CD8-positive, alpha-beta memory T cell (primary cell): ENCODE data around the gene GALNT11. TPM values are rescaled to one million over a fixed set of nuclear protein-coding genes. Genes with fewer than 3 reads are reported as not detected.
"Not testable (repeated sequence)": the region's sequence is repeated elsewhere in the genome, so short reads cannot be mapped to it uniquely, and the experiment has no call there.

Experiments used
- CTCF ChIA-PET: fragments of 350-600 bp; sonication (Branson Sonifier 250); formaldehyde crosslinking; loops from one replicate; lab custom pipeline; 2021; ENCODE audit warnings: antibody characterized with exemption; lab: Charles Lee
- POLR2A ChIA-PET: fragments of 350-600 bp; sonication (Branson Sonifier 250); formaldehyde crosslinking; loops from one replicate; lab custom pipeline; 2021; ENCODE audit warnings: antibody characterized with exemption; lab: Charles Lee
- DNase-seq, 5 donors: peaks; one replicate each; pipeline versions ENCODE4 v3.0.0 to v3.0.0-alpha.2; 2020 to 2022; ENCODE audit warnings: mixed read lengths in 1 of 5
- H3K27ac ChIP-seq: one replicate; pipeline ENCODE4 v1.7.0; 2013; ENCODE audit warnings: low read depth, mild to moderate bottlenecking, low read length, moderate library complexity
- H3K27me3 ChIP-seq: 2 replicates; pipeline ENCODE4 v1.7.0; 2013; ENCODE audit warnings: low read length, mild to moderate bottlenecking; ENCODE audit not compliant: insufficient read depth, poor library complexity, severe bottlenecking
- H3K36me3 ChIP-seq: 2 replicates; pipeline ENCODE4 v1.7.0; 2013; ENCODE audit warnings: mild to moderate bottlenecking, low read length, moderate library complexity; ENCODE audit not compliant: insufficient read depth
- H3K4me1 ChIP-seq: 2 replicates; pipeline ENCODE4 v1.7.0; 2013; ENCODE audit warnings: mild to moderate bottlenecking, low read length, moderate library complexity; ENCODE audit not compliant: insufficient read depth
- H3K4me3 ChIP-seq: 2 replicates; pipeline ENCODE4 v1.7.0; 2013; ENCODE audit warnings: mild to moderate bottlenecking, low read length
- H3K9me3 ChIP-seq: 2 replicates; pipeline ENCODE4 v1.7.0; 2013; ENCODE audit warnings: mild to moderate bottlenecking, low read length
- H3K27ac Mint-ChIP-seq, 8 donors: one replicate each; pipeline ENCODE4 v1.8.0; 2020 to 2021; ENCODE audit warnings: mixed read lengths in 8 of 8, mild to moderate bottlenecking in 6 of 8, inconsistent platforms in 3 of 8, moderate library complexity in 3 of 8
- H3K27me3 Mint-ChIP-seq, 2 donors: one replicate each; pipeline ENCODE4 v1.8.0; 2020 to 2021; ENCODE audit warnings: mixed read lengths in 2 of 2, mild to moderate bottlenecking in 1 of 2, moderate library complexity in 1 of 2
- H3K36me3 Mint-ChIP-seq, 3 donors: one replicate each; pipeline ENCODE4 v1.8.0; 2020 to 2021; ENCODE audit warnings: mixed read lengths in 3 of 3, inconsistent platforms in 1 of 3, mild to moderate bottlenecking in 1 of 3
- H3K4me1 Mint-ChIP-seq, 3 donors: one replicate each; pipeline ENCODE4 v1.8.0; 2020 to 2021; ENCODE audit warnings: mixed read lengths in 3 of 3, inconsistent platforms in 1 of 3, mild to moderate bottlenecking in 1 of 3
- H3K4me3 Mint-ChIP-seq, 7 donors: one replicate each; pipeline ENCODE4 v1.8.0; 2020 to 2021; ENCODE audit warnings: mixed read lengths in 7 of 7, mild to moderate bottlenecking in 6 of 7, moderate library complexity in 4 of 7, inconsistent platforms in 2 of 7
- H3K9me3 Mint-ChIP-seq, 5 donors: one replicate each; pipeline ENCODE4 v1.8.0; 2020 to 2022; ENCODE audit warnings: mixed read lengths in 5 of 5, mild to moderate bottlenecking in 3 of 5, moderate library complexity in 2 of 5, inconsistent platforms in 1 of 5
- polyA plus RNA-seq: library from polyadenylated mRNA; unstranded; fragments of 300-500 nt; fragmentation: Illumina TruSeq; gene quantifications from one replicate; pipeline ENCODE4 v1.2.3, GENCODE V29; 2021
- total RNA-seq, 2 experiments: library from RNA; stranded (reverse); gene quantifications; one replicate each; pipeline ENCODE4 v1.2.3, GENCODE V29; 2021

The GALNT11 gene
- total and polyA plus RNA-seq, 3 experiments from 2014 or later, result 20.3 to 65.3 (median 21.5) TPM

- Mint-ChIP-seq H3K9me3 (peaks cover 0 to 2% (median 0%) of the 10 kb centered on the region in 5 donors), H3K4me3 (no peak overlapping the region), H3K36me3 (no peaks in the 10 kb centered on the region), H3K27ac (no peak overlapping the region), H3K27me3 (peaks cover 2 to 17% of the 10 kb centered on the region in 2 donors), H3K4me1 (no peaks in the 10 kb centered on the region)
- Histone ChIP-seq H3K4me1 (no peaks in the 10 kb centered on the region), H3K9me3 (no peaks in the 10 kb centered on the region), H3K27me3 (no peaks in the 10 kb centered on the region), H3K27ac (no peak overlapping the region), H3K4me3 (no peak overlapping the region), H3K36me3 (no peaks in the 10 kb centered on the region)
- CTCF ChIA-PET, result no interaction called here
- no peak for DNase-seq
- POLR2A ChIA-PET, result no interaction called here
These were observed 9.9 kb upstream of the GALNT11 start for GRCh38 chr7:152015600-152015999.

GRCh38 chr7:152016947-152017346, 8.5 kb upstream of the GALNT11 start:
- Mint-ChIP-seq H3K27ac (no peak overlapping the region), H3K4me3 (no peak overlapping the region), H3K4me1 (no peaks in the 10 kb centered on the region), H3K27me3 (peaks cover 2 to 10% of the 10 kb centered on the region in 2 donors), H3K36me3 (no peaks in the 10 kb centered on the region), H3K9me3 (peaks cover 0 to 2% (median 0%) of the 10 kb centered on the region in 5 donors)
- POLR2A ChIA-PET, result interaction anchor here (1.0 kb wide), 1 partner anchor 9 kb away, joined by 3 read pairs; no protein-coding TSS in a partner anchor
- CTCF ChIA-PET, result no interaction called here
- Histone ChIP-seq H3K4me3 (no peak overlapping the region), H3K9me3 (no peaks in the 10 kb centered on the region), H3K4me1 (no peaks in the 10 kb centered on the region), H3K27ac (no peak overlapping the region), H3K36me3 (no peaks in the 10 kb centered on the region), H3K27me3 (no peaks in the 10 kb centered on the region)
- no peak for DNase-seq

- H3K4me3 Mint-ChIP-seq, H3K27ac ChIP-seq, H3K4me3 ChIP-seq, H3K27ac Mint-ChIP-seq, DNase-seq, H3K36me3 ChIP-seq, H3K4me1 ChIP-seq, H3K4me1 Mint-ChIP-seq, H3K27me3 ChIP-seq, H3K36me3 Mint-ChIP-seq, H3K9me3 Mint-ChIP-seq, CTCF ChIA-PET, H3K9me3 ChIP-seq, POLR2A ChIA-PET: not testable (repeated sequence)
- peaks cover 2 to 10% of the 10 kb centered on the region in 2 donors for H3K27me3 Mint-ChIP-seq
These were observed 7.8 kb upstream of the GALNT11 start for GRCh38 chr7:152017683-152018082.

GRCh38 chr7:152021740-152022139, 3.7 kb upstream of the GALNT11 start:
- H3K27ac Mint-ChIP-seq, H3K4me3 ChIP-seq, H3K27me3 ChIP-seq, H3K4me3 Mint-ChIP-seq, H3K27ac ChIP-seq, DNase-seq, H3K36me3 Mint-ChIP-seq, H3K36me3 ChIP-seq, CTCF ChIA-PET, POLR2A ChIA-PET, H3K9me3 Mint-ChIP-seq, H3K9me3 ChIP-seq, H3K27me3 Mint-ChIP-seq: not testable (repeated sequence)
- peaks cover 9 to 15% (median 14%) of the 10 kb centered on the region in 3 donors for H3K4me1 Mint-ChIP-seq
- H3K4me1 ChIP-seq, result peaks cover 13% of the 10 kb centered on the region

GRCh38 chr7:152025937-152026890, 740 bp downstream of the GALNT11 start:
- peak overlapping the region; percentile 50 to 96 (median 94) for H3K27ac Mint-ChIP-seq

GRCh38 chr7:152027491-152028365, 2.3 kb downstream of the GALNT11 start:
- Mint-ChIP-seq H3K36me3 (peaks cover 0 to 48% (median 4%) of the 10 kb centered on the region in 3 donors), H3K4me3 (peak overlapping the region; percentile 74 to 90 (median 81)), H3K27ac (peak overlapping the region; percentile 86 to 97 (median 95)), H3K4me1 (peaks cover 49 to 71% (median 62%) of the 10 kb centered on the region in 3 donors)
- CTCF ChIA-PET, result interaction anchor here (0.8 kb wide), 1 partner anchor 117 kb away, joined by 3 read pairs; no protein-coding TSS in a partner anchor
- H3K27me3 Mint-ChIP-seq, H3K9me3 ChIP-seq, H3K27me3 ChIP-seq, H3K9me3 Mint-ChIP-seq, H3K36me3 ChIP-seq: not testable (repeated sequence)
- peaks cover 30% of the 10 kb centered on the region for H3K4me1 ChIP-seq
- H3K4me3 ChIP-seq, result peak overlapping the region; percentile 7
- peak; percentile 23 to 80 (median 71) for DNase-seq
- H3K27ac ChIP-seq, result peak overlapping the region; percentile 18
- POLR2A ChIA-PET, result interaction anchor here (1.2 kb wide), 1 partner anchor 114 kb away, joined by 5 read pairs; no protein-coding TSS in a partner anchor

More at GRCh38 chr7:152025937-152026890, 740 bp downstream of the GALNT11 start:
- Mint-ChIP-seq H3K4me3 (peak overlapping the region; percentile 75 to 97 (median 85)), H3K27me3 (peaks cover 0 to 4% of the 10 kb centered on the region in 2 donors), H3K4me1 (peaks cover 46 to 58% (median 52%) of the 10 kb centered on the region in 3 donors), H3K36me3 (peaks cover 0 to 38% (median 4%) of the 10 kb centered on the region in 3 donors), H3K9me3 (peaks cover 0 to 3% (median 0%) of the 10 kb centered on the region in 5 donors)
- Histone ChIP-seq H3K27ac (peak overlapping the region; percentile 85), H3K27me3 (no peaks in the 10 kb centered on the region), H3K9me3 (no peaks in the 10 kb centered on the region), H3K36me3 (no peaks in the 10 kb centered on the region), H3K4me3 (peak overlapping the region; percentile 76), H3K4me1 (peaks cover 30% of the 10 kb centered on the region)
- CTCF ChIA-PET, result interaction anchor here (0.8 to 1.0 kb wide), 2 partner anchors 29 to 67 kb away, joined by 3 read pairs; no protein-coding TSS in a partner anchor
- POLR2A ChIA-PET, result interaction anchor here (0.6 kb wide), 1 partner anchor 10 kb away, joined by 3 read pairs; no protein-coding TSS in a partner anchor
- DNase-seq, result no peak

- H3K4me3 ChIP-seq, H3K9me3 Mint-ChIP-seq, CTCF ChIA-PET, POLR2A ChIA-PET, H3K9me3 ChIP-seq, DNase-seq, H3K27me3 Mint-ChIP-seq, H3K36me3 ChIP-seq, H3K27me3 ChIP-seq, H3K27ac ChIP-seq: not testable (repeated sequence)
- Mint-ChIP-seq H3K36me3 (peaks cover 7 to 63% (median 14%) of the 10 kb centered on the region in 3 donors), H3K4me3 (peak overlapping the region in 2 of 7 donors; percentile 17 to 23), H3K4me1 (peaks cover 52 to 87% (median 62%) of the 10 kb centered on the region in 3 donors), H3K27ac (peak overlapping the region in 6 of 8 donors; percentile 5 to 96 (median 58))
- peaks cover 26% of the 10 kb centered on the region for H3K4me1 ChIP-seq
These were observed 4.6 kb downstream of the GALNT11 start for GRCh38 chr7:152030059-152030458.
